Left ventricle myocardium inferior (tissue), 1 donor: ENCODE data around the gene C1QTNF6. TPM values are rescaled to one million over a fixed set of nuclear protein-coding genes. Genes with fewer than 3 reads are reported as not detected.
A peak's percentile ranks its signal among the peaks of the same experiment; 100 is the strongest.

Experiments used
- DNase-seq: peaks from one replicate; pipeline ENCODE4 v3.0.0-alpha.2; 2020
- H3K27ac ChIP-seq: fragments of 200-600 bp; replicated peaks from 2 replicates; pipeline ENCODE4 v1.8.0; 2021
- H3K27me3 ChIP-seq: fragments of 200-600 bp; 2 replicates; pipeline ENCODE4 v1.8.0; 2021; ENCODE audit warnings: low read depth
- H3K36me3 ChIP-seq: fragments of 200-600 bp; 2 replicates; pipeline ENCODE4 v1.8.0; 2021
- H3K4me1 ChIP-seq: fragments of 200-600 bp; 2 replicates; pipeline ENCODE4 v1.8.0; 2021
- H3K4me3 ChIP-seq: fragments of 200-600 bp; 2 replicates; pipeline ENCODE4 v1.8.0; 2021; ENCODE audit warnings: mild to moderate bottlenecking, moderate library complexity
- H3K9me3 ChIP-seq: fragments of 200-600 bp; replicated peaks from 2 replicates; pipeline ENCODE4 v1.8.0; 2021
- intact Hi-C: fragments of 100-400 bp; cut with micrococcal nuclease; formaldehyde crosslinking; loops from one replicate; pipeline ENCODE4 v1.11.0; 2022
- total RNA-seq: library from RNA; stranded (reverse); fragmentation: NEBNext Ultra II Directional; extraction: Animal tissue kit (Norgen Biotek cat#: 25700); gene quantifications from one replicate; pipeline ENCODE4 v1.2.1, GENCODE V29; 2021
- TF ChIP-seq, protein P1 (sequence below): fragments of 200-600 bp; IDR thresholded peaks from 2 replicates; pipeline ENCODE4 v1.8.0; 2021; ENCODE audit warnings: antibody characterized with exemption, mild to moderate bottlenecking, borderline replicate concordance
- donor health status: DM: no; HTN: yes; CAD: no; lungs with severe emphysema.

Gene C1QTNF6
- total RNA-seq, 1 donor from 2014 or later, result 1.3 TPM

DNA sequence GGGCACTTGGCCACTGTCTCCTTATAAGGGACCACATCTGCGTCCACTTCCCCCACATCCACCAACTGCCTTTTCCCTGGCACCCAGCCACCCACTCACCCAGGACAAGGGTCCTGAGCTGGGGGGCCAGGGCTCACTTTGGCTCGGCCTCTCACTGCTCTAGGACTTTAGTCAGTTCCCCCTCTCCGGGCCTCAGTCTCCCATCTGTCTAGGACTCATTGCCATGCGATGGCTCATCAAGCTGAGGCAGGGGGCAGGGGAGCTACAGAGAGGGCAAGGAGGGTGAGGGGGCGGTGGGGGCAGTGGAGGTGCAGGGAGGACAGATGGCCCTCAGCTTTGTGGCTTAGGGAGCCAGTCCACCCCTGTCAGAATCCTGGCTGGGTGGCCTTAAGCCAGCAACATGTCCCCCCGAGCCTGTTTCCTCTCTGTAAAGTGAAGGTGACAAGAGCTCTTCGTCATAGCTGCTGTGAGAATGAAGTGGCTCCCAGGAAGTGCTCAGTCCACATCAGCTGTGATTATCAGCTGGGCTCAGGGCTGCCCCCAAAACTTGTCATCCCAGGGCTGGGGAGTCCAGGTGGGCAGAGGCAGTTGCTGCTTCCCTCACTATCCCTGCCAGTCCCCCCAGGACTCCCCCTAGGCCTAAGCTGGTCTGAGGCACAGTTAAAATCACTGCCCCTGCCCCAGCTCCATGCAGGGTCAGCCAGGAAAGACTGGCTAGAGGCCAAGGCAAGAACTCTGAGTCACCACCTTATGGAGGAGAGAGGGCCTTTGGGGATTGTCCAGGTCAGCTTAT, 41.2 kb upstream of the C1QTNF6 start:
- intact Hi-C loops, result no loop called here
- DNase-seq, result no peak
- Histone ChIP-seq H3K36me3 (no peaks in the 10 kb centered on the region), H3K27ac (no peak overlapping the region), H3K4me3 (no peak overlapping the region), H3K4me1 (no peaks in the 10 kb centered on the region), H3K9me3 (no peaks in the 10 kb centered on the region), H3K27me3 (peaks cover 84% of the 10 kb centered on the region)
- TF ChIP-seq, protein P1, sequence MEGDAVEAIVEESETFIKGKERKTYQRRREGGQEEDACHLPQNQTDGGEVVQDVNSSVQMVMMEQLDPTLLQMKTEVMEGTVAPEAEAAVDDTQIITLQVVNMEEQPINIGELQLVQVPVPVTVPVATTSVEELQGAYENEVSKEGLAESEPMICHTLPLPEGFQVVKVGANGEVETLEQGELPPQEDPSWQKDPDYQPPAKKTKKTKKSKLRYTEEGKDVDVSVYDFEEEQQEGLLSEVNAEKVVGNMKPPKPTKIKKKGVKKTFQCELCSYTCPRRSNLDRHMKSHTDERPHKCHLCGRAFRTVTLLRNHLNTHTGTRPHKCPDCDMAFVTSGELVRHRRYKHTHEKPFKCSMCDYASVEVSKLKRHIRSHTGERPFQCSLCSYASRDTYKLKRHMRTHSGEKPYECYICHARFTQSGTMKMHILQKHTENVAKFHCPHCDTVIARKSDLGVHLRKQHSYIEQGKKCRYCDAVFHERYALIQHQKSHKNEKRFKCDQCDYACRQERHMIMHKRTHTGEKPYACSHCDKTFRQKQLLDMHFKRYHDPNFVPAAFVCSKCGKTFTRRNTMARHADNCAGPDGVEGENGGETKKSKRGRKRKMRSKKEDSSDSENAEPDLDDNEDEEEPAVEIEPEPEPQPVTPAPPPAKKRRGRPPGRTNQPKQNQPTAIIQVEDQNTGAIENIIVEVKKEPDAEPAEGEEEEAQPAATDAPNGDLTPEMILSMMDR, result no peak

DNA sequence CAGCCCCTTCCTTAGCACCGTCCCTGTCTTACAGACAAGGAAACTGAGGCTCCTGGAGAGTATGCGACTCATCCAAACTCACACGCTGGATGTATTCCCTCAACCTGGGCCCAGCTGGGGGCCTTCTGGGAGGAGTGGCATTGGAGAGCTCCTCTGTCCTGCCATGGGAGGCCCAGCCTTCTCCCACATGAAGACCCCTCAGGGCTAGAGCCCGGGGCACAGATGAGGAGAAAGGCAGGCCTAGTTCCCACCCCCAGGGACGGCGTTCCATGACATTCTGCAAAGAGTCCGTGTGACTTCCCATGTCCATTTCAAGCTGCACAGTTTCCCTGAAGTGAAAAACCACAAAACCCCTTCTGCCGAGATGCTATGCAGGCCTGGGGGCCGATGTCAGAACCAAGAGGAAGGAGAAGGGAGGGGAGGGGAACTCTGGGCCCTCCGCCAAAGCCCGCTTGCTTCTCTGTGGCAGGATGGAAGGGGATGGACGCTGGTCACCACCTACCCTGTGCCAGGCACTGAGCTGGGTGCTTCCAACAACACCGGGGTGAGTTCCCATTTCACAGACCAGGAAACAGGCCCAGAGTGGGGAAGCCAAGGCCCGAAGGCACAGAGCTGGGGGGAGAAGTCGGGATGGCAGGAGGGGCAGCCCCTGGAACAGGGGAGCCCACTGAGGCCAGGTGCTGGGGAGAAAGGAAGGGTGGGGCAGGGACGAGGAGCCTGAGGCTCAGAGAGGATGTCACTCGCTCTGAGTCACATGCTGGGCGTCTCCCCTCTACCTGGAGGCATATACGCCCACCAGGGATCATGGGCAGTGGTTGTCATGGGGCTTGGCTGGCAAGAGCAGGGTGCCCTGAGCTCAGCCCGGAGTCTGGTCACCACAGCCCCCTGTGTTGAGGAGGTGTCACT, 40.3 kb upstream of the C1QTNF6 start:
- intact Hi-C loops, result no loop called here
- H3K9me3 ChIP-seq, result no peaks in the 10 kb centered on the region
- no peak overlapping the region for H3K4me3 ChIP-seq
- no peaks in the 10 kb centered on the region for H3K36me3 ChIP-seq
- peaks cover 84% of the 10 kb centered on the region for H3K27me3 ChIP-seq
- H3K27ac ChIP-seq, result no peak overlapping the region
- H3K4me1 ChIP-seq, result no peaks in the 10 kb centered on the region
- peak; percentile 43 for DNase-seq
- TF ChIP-seq, protein P1, result no peak

DNA sequence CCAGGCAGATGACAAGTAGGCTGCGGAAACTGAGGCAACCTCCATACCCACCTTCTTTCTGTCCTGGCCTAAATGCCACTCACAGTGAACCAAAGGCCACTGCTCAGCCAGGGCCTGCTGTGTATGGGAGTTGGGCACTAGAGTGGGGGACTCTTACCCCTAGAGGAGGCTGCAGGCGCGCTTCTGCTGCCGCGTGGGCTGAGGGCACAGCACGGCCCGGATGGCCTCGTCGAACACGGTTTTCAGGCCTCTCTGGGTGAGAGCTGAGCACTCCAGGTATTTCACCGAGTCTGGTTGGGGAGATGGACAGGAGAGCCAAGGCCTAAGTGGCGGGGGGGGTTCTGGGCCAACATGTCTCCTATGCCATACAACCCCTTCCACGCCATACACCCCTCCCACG, 38.5 kb upstream of the C1QTNF6 start:
- no peak for DNase-seq
- Histone ChIP-seq H3K27ac (no peak overlapping the region), H3K4me3 (no peak overlapping the region), H3K27me3 (peaks cover 81% of the 10 kb centered on the region), H3K9me3 (no peaks in the 10 kb centered on the region), H3K36me3 (no peaks in the 10 kb centered on the region), H3K4me1 (no peaks in the 10 kb centered on the region)
- intact Hi-C loops, result no loop called here
- TF ChIP-seq, protein P1, result no peak

DNA sequence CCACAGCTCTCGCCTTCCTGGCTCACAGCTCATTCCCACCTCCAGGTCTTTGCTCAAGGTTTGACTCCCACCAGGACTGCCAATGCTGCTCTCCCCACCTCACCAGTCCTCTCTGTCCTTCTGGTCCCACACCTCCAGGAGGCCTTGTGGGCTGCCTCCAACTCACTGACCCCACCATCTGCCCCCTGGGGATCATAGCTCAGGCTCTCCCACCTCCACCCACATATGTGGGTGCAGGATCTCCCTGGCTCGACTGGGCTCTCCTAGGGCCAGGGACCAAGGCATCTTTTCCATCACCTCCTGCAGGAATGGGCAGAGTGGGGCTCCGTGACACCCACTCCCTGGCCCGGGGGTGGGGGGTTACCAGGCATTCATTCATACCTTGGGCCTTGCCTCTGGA, 38.0 kb upstream of the C1QTNF6 start:
- TF ChIP-seq, protein P1, result no peak
- no peak for DNase-seq
- intact Hi-C loops, result no loop called here
- Histone ChIP-seq H3K4me1 (no peaks in the 10 kb centered on the region), H3K27ac (no peak overlapping the region), H3K27me3 (peaks cover 81% of the 10 kb centered on the region), H3K4me3 (no peak overlapping the region), H3K9me3 (no peaks in the 10 kb centered on the region), H3K36me3 (no peaks in the 10 kb centered on the region)

DNA sequence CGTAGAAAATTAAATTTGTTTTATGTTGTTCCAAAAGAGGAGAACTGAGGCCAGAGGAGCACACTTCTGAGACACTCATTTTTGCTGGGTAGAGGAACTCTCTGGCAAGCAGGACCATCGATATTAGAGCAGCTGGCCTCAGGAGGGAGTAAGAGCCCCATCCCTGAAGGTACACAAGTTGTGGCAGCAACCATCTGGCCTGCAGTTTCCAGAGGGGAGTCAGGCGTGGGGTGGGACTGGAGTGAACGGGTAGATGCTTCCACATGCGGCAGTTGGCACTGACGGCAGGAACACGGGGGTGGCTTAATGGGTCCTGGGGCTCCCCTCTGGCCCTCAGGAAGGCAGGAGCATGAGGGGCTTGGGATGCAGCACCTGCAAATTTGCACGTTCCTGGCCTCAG, 37.4 kb upstream of the C1QTNF6 start:
- no peaks in the 10 kb centered on the region for H3K9me3 ChIP-seq
- no peaks in the 10 kb centered on the region for H3K4me1 ChIP-seq
- DNase-seq, result no peak
- TF ChIP-seq, protein P1, result no peak
- H3K27ac ChIP-seq, result no peak overlapping the region
- intact Hi-C loops, result no loop called here
- no peaks in the 10 kb centered on the region for H3K36me3 ChIP-seq
- peaks cover 81% of the 10 kb centered on the region for H3K27me3 ChIP-seq
- no peak overlapping the region for H3K4me3 ChIP-seq
